Liver (tissue), 9 donors: ENCODE results near the gene USP2. TPM values are rescaled to one million over a fixed set of nuclear protein-coding genes. Genes with fewer than 3 reads are reported as not detected.

Source experiments
- DNase-seq: peaks from one replicate; pipeline ENCODE4 v3.0.0-alpha.2; 2017; ENCODE audit warnings: low spot score
- H3K27ac ChIP-seq, 2 donors: one replicate each; pipeline ENCODE4 v1.7.0; 2013; ENCODE audit warnings: inconsistent platforms in 2 of 2, low read length in 2 of 2, control low read depth in 1 of 2, low read depth in 1 of 2, mild to moderate bottlenecking in 1 of 2
- H3K27me3 ChIP-seq, 4 donors: one replicate each; pipeline versions ENCODE4 v1.6.1 to v1.7.0; 2013; ENCODE audit warnings: low read length in 3 of 4, inconsistent platforms in 1 of 4, mild to moderate bottlenecking in 1 of 4, moderate library complexity in 1 of 4; ENCODE audit not compliant: control insufficient read depth in 4 of 4, insufficient read depth in 4 of 4
- H3K36me3 ChIP-seq, 4 donors: one replicate each; pipeline versions ENCODE4 v1.6.1 to v1.7.0; 2013; ENCODE audit warnings: low read length in 3 of 4, mild to moderate bottlenecking in 3 of 4, low read depth in 1 of 4, moderate library complexity in 1 of 4; ENCODE audit not compliant: control insufficient read depth in 4 of 4, insufficient read depth in 3 of 4
- H3K4me1 ChIP-seq, 4 donors: one replicate each; pipeline versions ENCODE4 v1.6.1 to v1.7.0; 2013; ENCODE audit warnings: low read length in 3 of 4, mild to moderate bottlenecking in 3 of 4, moderate library complexity in 1 of 4; ENCODE audit not compliant: control insufficient read depth in 4 of 4, insufficient read depth in 4 of 4
- H3K4me3 ChIP-seq, 3 donors: one replicate each; pipeline versions ENCODE4 v1.6.1 to v1.7.0; 2013; ENCODE audit warnings: low read length in 3 of 3, control low read depth in 1 of 3, low read depth in 1 of 3, mild to moderate bottlenecking in 1 of 3
- H3K9ac ChIP-seq, 2 donors: one replicate each; pipeline ENCODE4 v1.7.0; 2013; ENCODE audit warnings: low read length in 2 of 2, mild to moderate bottlenecking in 2 of 2, moderate library complexity in 2 of 2, control low read depth in 1 of 2, low read depth in 1 of 2
- H3K9me3 ChIP-seq, 4 donors: one replicate each; pipeline versions ENCODE4 v1.6.1 to v1.7.0; 2013; ENCODE audit warnings: low read length in 3 of 4; ENCODE audit not compliant: control insufficient read depth in 4 of 4
- CTCF ChIP-seq: fragments of 150-350 bp; IDR thresholded peaks from 2 replicates; pipeline ENCODE4 v1.5.1; 2017; ENCODE audit warnings: improper control_type of control experiment, low read depth, low read length; ENCODE audit not compliant: missing input control
- EGR1 ChIP-seq, 2 donors: IDR thresholded peaks; 2 replicates each; pipeline ENCODE4 v1.6.1; 2016 to 2018; ENCODE audit warnings: antibody characterized with exemption in 2 of 2, low read depth in 2 of 2
- FOXA1 ChIP-seq: IDR thresholded peaks from 2 replicates; pipeline ENCODE4 v1.6.1; 2016; ENCODE audit warnings: antibody characterized with exemption
- FOXA2 ChIP-seq: IDR thresholded peaks from 2 replicates; pipeline ENCODE4 v1.6.1; 2016; ENCODE audit warnings: antibody characterized with exemption
- GABPA ChIP-seq, 2 donors: IDR thresholded peaks in 1 of 2; conservative IDR thresholded peaks in 1 of 2; 2 replicates each; pipeline ENCODE4 v1.6.1; 2016; ENCODE audit warnings: antibody characterized with exemption in 2 of 2, mild to moderate bottlenecking in 1 of 2, moderate library complexity in 1 of 2
- HNF4A ChIP-seq, 2 donors: conservative IDR thresholded peaks; 2 replicates each; pipeline ENCODE4 v1.6.1; 2016; ENCODE audit warnings: antibody characterized with exemption in 2 of 2, mild to moderate bottlenecking in 2 of 2
- HNF4G ChIP-seq: IDR thresholded peaks from 2 replicates; pipeline ENCODE4 v1.6.1; 2016; ENCODE audit warnings: antibody characterized with exemption
- JUND ChIP-seq, 2 donors: IDR thresholded peaks; 2 replicates each; pipeline ENCODE4 v1.6.1; 2016; ENCODE audit warnings: antibody characterized with exemption in 2 of 2
- NR2F2 ChIP-seq: IDR thresholded peaks from 2 replicates; pipeline ENCODE4 v1.6.1; 2016; ENCODE audit warnings: antibody characterized with exemption
- RAD21 ChIP-seq, 2 donors: IDR thresholded peaks; 2 replicates each; pipeline ENCODE4 v1.6.1; 2016; ENCODE audit warnings: antibody characterized with exemption in 2 of 2, mild to moderate bottlenecking in 2 of 2
- REST ChIP-seq: IDR thresholded peaks from 2 replicates; pipeline ENCODE4 v1.6.1; 2016; ENCODE audit warnings: antibody characterized with exemption, mild to moderate bottlenecking
- RXRA ChIP-seq, 2 donors: IDR thresholded peaks; 2 replicates each; pipeline ENCODE4 v1.6.1; 2017 to 2018; ENCODE audit warnings: antibody characterized with exemption in 2 of 2, mild to moderate bottlenecking in 1 of 2
- SP1 ChIP-seq: IDR thresholded peaks from 2 replicates; pipeline ENCODE4 v1.6.1; 2018; ENCODE audit warnings: antibody characterized with exemption, mild to moderate bottlenecking
- TAF1 ChIP-seq: conservative IDR thresholded peaks from 2 replicates; pipeline ENCODE4 v1.6.1; 2016; ENCODE audit warnings: antibody characterized with exemption, mild to moderate bottlenecking
- WGBS: extraction: QIAGEN DNeasy Blood & Tissue Kit; methylation state at CpG from one replicate; pipeline ENCODE4 v1.1.7; 2013; 5-methylcytosine and 5-hydroxymethylcytosine counted together
- polyA plus RNA-seq, 2 donors: library from polyadenylated mRNA; stranded (reverse) in 1 of 2; unstranded in 1 of 2; fragments of 200-250 nt in 1 of 2; fragments of >200 nt in 1 of 2; fragmentation: Nextera tagmentation in 1 of 2; extraction: Ambion mirVana in 1 of 2; gene quantifications; one replicate each; pipeline versions ENCODE4 v1.2.1 to v1.2.3, GENCODE V29; 2013 to 2015
- total RNA-seq, 2 donors: library from RNA; depleted of rRNA; stranded (reverse); fragments of >200 nt; gene quantifications; one replicate each; pipeline ENCODE4 v1.2.3, GENCODE V29; 2014
- TF ChIP-seq, protein P1 (sequence below): IDR thresholded peaks from 2 replicates; pipeline ENCODE4 v1.6.1; 2016; ENCODE audit warnings: antibody characterized with exemption
- TF ChIP-seq, protein P2 (sequence below): IDR thresholded peaks from 2 replicates; pipeline ENCODE4 v1.6.1; 2016; ENCODE audit warnings: antibody characterized with exemption
- TF ChIP-seq, protein P3 (sequence below): IDR thresholded peaks from 2 replicates; pipeline ENCODE4 v1.6.1; 2016; ENCODE audit warnings: antibody characterized with exemption
- donor health status: healthy.
- donor health status: healthy.
- donor health status: healthy.
- donor health status: healthy.
- donor health status: healthy.

USP2 gene
- total and polyA plus RNA-seq, 4 donors: 0.65 to 4.4 (median 2.1) TPM

DNA sequence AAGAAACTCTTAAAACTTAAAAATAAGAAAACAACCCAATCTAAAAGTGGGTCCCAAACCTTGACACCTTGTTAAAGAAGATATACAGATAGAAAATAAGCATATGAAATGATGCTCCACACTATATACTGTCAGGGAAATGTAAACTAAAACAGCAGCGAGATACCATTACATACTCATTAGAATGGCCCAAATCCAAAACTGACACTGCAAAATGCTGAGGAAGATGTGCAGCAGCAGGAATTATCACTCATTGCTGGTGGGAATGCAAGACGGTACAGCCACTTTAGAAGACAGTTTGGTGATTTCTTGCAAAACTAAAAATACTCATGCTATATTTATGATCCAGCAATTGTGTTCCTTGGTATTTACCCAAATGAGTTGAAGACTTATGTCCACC is 52.2 kb downstream of the USP2 start:
- TF ChIP-seq, protein P1, sequence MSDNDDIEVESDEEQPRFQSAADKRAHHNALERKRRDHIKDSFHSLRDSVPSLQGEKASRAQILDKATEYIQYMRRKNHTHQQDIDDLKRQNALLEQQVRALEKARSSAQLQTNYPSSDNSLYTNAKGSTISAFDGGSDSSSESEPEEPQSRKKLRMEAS: no peak
- TF ChIP-seq EGR1 (IDR thresholded peaks at IDR 0.05; ENCODE audit: low read depth in 2 of 2): no peak
- TF ChIP-seq FOXA1: no peak
- no peak for TF ChIP-seq NR2F2
- TF ChIP-seq REST: no peak
- TF ChIP-seq JUND (IDR thresholded peaks at IDR 0.05): no peak
- TF ChIP-seq RXRA (IDR thresholded peaks at IDR 0.05): no peak
- H3K4me3 ChIP-seq: no peak overlapping the region
- 75% methylated on average over 2 of the region's 2 CpGs for WGBS
- no peaks in the 10 kb centered on the region for H3K4me1 ChIP-seq
- H3K9me3 ChIP-seq: no peaks in the 10 kb centered on the region
- no peaks in the 10 kb centered on the region for H3K27me3 ChIP-seq
- no peak for DNase-seq
- no peaks in the 10 kb centered on the region for H3K36me3 ChIP-seq
- H3K9ac ChIP-seq: no peak overlapping the region
- no peak overlapping the region for H3K27ac ChIP-seq

DNA sequence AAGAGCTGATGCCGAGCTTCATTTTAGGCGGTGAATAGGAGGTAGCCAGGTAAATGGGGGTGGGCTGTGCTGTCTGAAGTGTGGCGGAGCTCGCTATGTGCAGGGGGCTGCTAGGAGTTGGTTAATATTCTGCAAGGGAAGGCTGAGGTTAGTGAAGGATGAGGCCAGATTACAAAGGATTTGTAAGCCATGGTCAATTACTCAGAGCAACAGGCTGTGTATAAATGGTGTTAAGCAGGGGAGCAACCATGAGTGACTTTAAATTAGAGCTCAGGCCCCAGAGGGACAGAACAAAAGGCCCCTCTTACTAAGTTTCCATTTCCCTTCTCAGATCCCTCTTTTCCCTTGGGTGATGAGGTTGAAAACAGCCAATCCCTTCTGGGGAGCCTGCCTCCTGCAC is 57.3 kb downstream of the USP2 start:
- peaks cover 0 to 3% (median 0%) of the 10 kb centered on the region in 4 donors for H3K27me3 ChIP-seq
- H3K4me3 ChIP-seq: no peak overlapping the region
- no peaks in the 10 kb centered on the region for H3K9me3 ChIP-seq
- WGBS: 62% methylated on average over 4 of the region's 4 CpGs
- no peak overlapping the region for H3K27ac ChIP-seq
- H3K4me1 ChIP-seq: peaks cover 4 to 17% (median 12%) of the 10 kb centered on the region in 4 donors
- H3K36me3 ChIP-seq: no peaks in the 10 kb centered on the region
- H3K9ac ChIP-seq: no peak overlapping the region
- no peak for TF ChIP-seq JUND (IDR thresholded peaks at IDR 0.05)
- no peak for TF ChIP-seq FOXA2
- TF ChIP-seq RAD21 (IDR thresholded peaks at IDR 0.05): no peak
- no peak for TF ChIP-seq CTCF
- no peak for TF ChIP-seq RXRA (IDR thresholded peaks at IDR 0.05)
- TF ChIP-seq, protein P2, sequence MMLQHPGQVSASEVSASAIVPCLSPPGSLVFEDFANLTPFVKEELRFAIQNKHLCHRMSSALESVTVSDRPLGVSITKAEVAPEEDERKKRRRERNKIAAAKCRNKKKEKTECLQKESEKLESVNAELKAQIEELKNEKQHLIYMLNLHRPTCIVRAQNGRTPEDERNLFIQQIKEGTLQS: no peak
- TF ChIP-seq, protein P1: no peak
- TF ChIP-seq, protein P3, sequence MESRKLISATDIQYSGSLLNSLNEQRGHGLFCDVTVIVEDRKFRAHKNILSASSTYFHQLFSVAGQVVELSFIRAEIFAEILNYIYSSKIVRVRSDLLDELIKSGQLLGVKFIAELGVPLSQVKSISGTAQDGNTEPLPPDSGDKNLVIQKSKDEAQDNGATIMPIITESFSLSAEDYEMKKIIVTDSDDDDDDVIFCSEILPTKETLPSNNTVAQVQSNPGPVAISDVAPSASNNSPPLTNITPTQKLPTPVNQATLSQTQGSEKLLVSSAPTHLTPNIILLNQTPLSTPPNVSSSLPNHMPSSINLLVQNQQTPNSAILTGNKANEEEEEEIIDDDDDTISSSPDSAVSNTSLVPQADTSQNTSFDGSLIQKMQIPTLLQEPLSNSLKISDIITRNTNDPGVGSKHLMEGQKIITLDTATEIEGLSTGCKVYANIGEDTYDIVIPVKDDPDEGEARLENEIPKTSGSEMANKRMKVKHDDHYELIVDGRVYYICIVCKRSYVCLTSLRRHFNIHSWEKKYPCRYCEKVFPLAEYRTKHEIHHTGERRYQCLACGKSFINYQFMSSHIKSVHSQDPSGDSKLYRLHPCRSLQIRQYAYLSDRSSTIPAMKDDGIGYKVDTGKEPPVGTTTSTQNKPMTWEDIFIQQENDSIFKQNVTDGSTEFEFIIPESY: no peak
- no peak for TF ChIP-seq HNF4G
- TF ChIP-seq REST: no peak
- no peak for TF ChIP-seq HNF4A (conservative IDR thresholded peaks at IDR 0.05)
- TF ChIP-seq GABPA (IDR thresholded peaks at IDR 0.05 in 1 of 2, conservative IDR thresholded peaks at IDR 0.05 in 1 of 2): no peak
- no peak for TF ChIP-seq SP1
- no peak for TF ChIP-seq TAF1
- no peak for DNase-seq
